OCI-LY1 (cell line): ENCODE measurements around the gene MAMDC2.

Experiments used
- H2AFZ ChIP-seq: fragments of 200-600 bp; sonication (generic), shearing (Covaris generic); 2 replicates; pipeline ENCODE4 v1.6.0; 2014; ENCODE audit warnings: antibody characterized with exemption, mild to moderate bottlenecking, low read length
- H3F3A ChIP-seq: fragments of 200-600 bp; sonication (generic), shearing (Covaris generic); 2 replicates; pipeline ENCODE4 v1.6.0; 2014; ENCODE audit warnings: mild to moderate bottlenecking, antibody characterized with exemption, low read length, moderate library complexity; ENCODE audit not compliant: insufficient read depth
- H3K27ac ChIP-seq: fragments of 200-600 bp; sonication (generic); 2 replicates; pipeline ENCODE4 v1.5.1; 2014; ENCODE audit warnings: low read length, mixed run types, mild to moderate bottlenecking, low read depth; ENCODE audit not compliant: poor library complexity, severe bottlenecking
- H3K27me3 ChIP-seq: fragments of 200-600 bp; sonication (generic); 2 replicates; pipeline ENCODE4 v1.6.0; 2014; ENCODE audit warnings: antibody characterized with exemption, mild to moderate bottlenecking, low read length, moderate library complexity; ENCODE audit not compliant: insufficient read depth
- H3K36me3 ChIP-seq: fragments of 200-600 bp; sonication (generic); 2 replicates; pipeline ENCODE4 v1.6.1; 2014; ENCODE audit warnings: mild to moderate bottlenecking, antibody characterized with exemption, low read length, moderate library complexity, mixed read lengths; ENCODE audit not compliant: insufficient read depth
- H3K4me1 ChIP-seq: fragments of 200-600 bp; sonication (generic); 2 replicates; pipeline ENCODE4 v1.5.1; 2014; ENCODE audit warnings: mild to moderate bottlenecking, low read length, moderate library complexity; ENCODE audit not compliant: insufficient read depth, severe bottlenecking
- H3K4me2 ChIP-seq: fragments of 200-600 bp; sonication (generic), shearing (Covaris generic); 2 replicates; pipeline ENCODE4 v1.6.1; 2014; ENCODE audit warnings: low read length
- H3K4me3 ChIP-seq: fragments of 200-600 bp; sonication (generic); 2 replicates; pipeline ENCODE4 v1.5.1; 2014; ENCODE audit warnings: low read length, low read depth, mild to moderate bottlenecking, mixed read lengths; ENCODE audit not compliant: poor library complexity, severe bottlenecking
- H3K79me2 ChIP-seq: fragments of 200-600 bp; shearing (Covaris generic); 2 replicates; pipeline ENCODE4 v1.6.1; 2016; ENCODE audit warnings: mixed run types, low read length, mixed read lengths; ENCODE audit not compliant: insufficient read depth
- H3K9ac ChIP-seq: fragments of 200-600 bp; sonication (generic), shearing (Covaris generic); 2 replicates; pipeline ENCODE4 v1.6.1; 2014; ENCODE audit warnings: mild to moderate bottlenecking, low read length, mixed read lengths
- H3K9me2 ChIP-seq: fragments of 200-600 bp; sonication (generic), shearing (Covaris generic); 2 replicates; pipeline ENCODE4 v1.6.1; 2014; ENCODE audit warnings: low read depth, mild to moderate bottlenecking, low read length, mixed read lengths
- H3K9me3 ChIP-seq: fragments of 200-600 bp; shearing (Covaris generic); 2 replicates; pipeline ENCODE4 v1.6.1; 2014; ENCODE audit warnings: low read length, mixed read lengths
- H4K20me1 ChIP-seq: fragments of 200-600 bp; sonication (generic), shearing (Covaris generic); 2 replicates; pipeline ENCODE4 v1.6.0; 2016; ENCODE audit warnings: mild to moderate bottlenecking, low read length; ENCODE audit not compliant: insufficient read depth
- EZH2 ChIP-seq: fragments of 200-600 bp; sonication (generic), shearing (Covaris generic); IDR thresholded peaks from 2 replicates; pipeline ENCODE4 v1.8.0; 2017; ENCODE audit warnings: borderline replicate concordance, mixed run types, mild to moderate bottlenecking, antibody characterized with exemption, low read length, moderate library complexity, mixed read lengths
- TF ChIP-seq, protein P1 (sequence below): fragments of 200-600 bp; sonication (generic), shearing (Covaris generic); IDR thresholded peaks from 2 replicates; pipeline ENCODE4 v1.5.1; 2017; ENCODE audit warnings: mild to moderate bottlenecking, antibody characterized with exemption, low read length, moderate library complexity, mixed read lengths

Gene MAMDC2

GRCh38 chr9:70066874-70067273 lies 23.2 kb downstream of the MAMDC2 start:
- TF ChIP-seq, protein P1, sequence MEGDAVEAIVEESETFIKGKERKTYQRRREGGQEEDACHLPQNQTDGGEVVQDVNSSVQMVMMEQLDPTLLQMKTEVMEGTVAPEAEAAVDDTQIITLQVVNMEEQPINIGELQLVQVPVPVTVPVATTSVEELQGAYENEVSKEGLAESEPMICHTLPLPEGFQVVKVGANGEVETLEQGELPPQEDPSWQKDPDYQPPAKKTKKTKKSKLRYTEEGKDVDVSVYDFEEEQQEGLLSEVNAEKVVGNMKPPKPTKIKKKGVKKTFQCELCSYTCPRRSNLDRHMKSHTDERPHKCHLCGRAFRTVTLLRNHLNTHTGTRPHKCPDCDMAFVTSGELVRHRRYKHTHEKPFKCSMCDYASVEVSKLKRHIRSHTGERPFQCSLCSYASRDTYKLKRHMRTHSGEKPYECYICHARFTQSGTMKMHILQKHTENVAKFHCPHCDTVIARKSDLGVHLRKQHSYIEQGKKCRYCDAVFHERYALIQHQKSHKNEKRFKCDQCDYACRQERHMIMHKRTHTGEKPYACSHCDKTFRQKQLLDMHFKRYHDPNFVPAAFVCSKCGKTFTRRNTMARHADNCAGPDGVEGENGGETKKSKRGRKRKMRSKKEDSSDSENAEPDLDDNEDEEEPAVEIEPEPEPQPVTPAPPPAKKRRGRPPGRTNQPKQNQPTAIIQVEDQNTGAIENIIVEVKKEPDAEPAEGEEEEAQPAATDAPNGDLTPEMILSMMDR: no peak
- no peak for TF ChIP-seq EZH2
- H4K20me1 ChIP-seq: no peaks in the 10 kb centered on the region
- H3F3A ChIP-seq: no peaks in the 10 kb centered on the region
- H3K9me2 ChIP-seq: no peaks in the 10 kb centered on the region
- H3K79me2 ChIP-seq: no peaks in the 10 kb centered on the region
- no peak overlapping the region for H3K4me2 ChIP-seq
- no peak overlapping the region for H3K27ac ChIP-seq
- H3K9me3 ChIP-seq: no peaks in the 10 kb centered on the region
- no peak overlapping the region for H3K9ac ChIP-seq
- no peak overlapping the region for H2AFZ ChIP-seq
- no peaks in the 10 kb centered on the region for H3K27me3 ChIP-seq
- H3K36me3 ChIP-seq: no peaks in the 10 kb centered on the region
- H3K4me1 ChIP-seq: no peaks in the 10 kb centered on the region
- H3K4me3 ChIP-seq: no peak overlapping the region

DNA sequence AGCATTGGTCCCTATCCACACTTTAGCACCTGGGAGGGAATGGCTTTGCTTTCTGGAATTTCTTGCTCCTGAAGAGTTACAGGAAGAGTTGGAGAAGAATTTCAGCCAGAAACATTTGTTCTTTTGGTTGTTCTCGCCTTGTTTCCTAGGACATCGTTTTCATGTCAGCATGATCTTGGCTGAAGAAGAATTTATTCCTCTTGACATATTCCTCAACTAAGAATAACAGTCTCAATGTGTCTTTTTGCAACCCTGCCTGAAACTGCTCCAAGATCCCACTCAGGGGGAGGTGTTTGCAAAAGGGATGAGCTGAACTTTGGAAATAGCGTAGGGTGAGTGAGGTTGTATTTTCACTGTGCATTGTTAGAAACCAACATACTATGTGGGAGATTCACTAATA lies 26.1 kb downstream of the MAMDC2 start:
- no peak overlapping the region for H3K27ac ChIP-seq
- H3K4me1 ChIP-seq: no peaks in the 10 kb centered on the region
- no peaks in the 10 kb centered on the region for H3K36me3 ChIP-seq
- H3K4me2 ChIP-seq: no peak overlapping the region
- H4K20me1 ChIP-seq: no peaks in the 10 kb centered on the region
- no peaks in the 10 kb centered on the region for H3F3A ChIP-seq
- H3K9ac ChIP-seq: no peak overlapping the region
- no peaks in the 10 kb centered on the region for H3K27me3 ChIP-seq
- no peaks in the 10 kb centered on the region for H3K79me2 ChIP-seq
- TF ChIP-seq, protein P1: no peak
- no peak for TF ChIP-seq EZH2
- no peaks in the 10 kb centered on the region for H3K9me3 ChIP-seq
- no peak overlapping the region for H3K4me3 ChIP-seq
- H2AFZ ChIP-seq: no peak overlapping the region
- no peaks in the 10 kb centered on the region for H3K9me2 ChIP-seq

- Histone ChIP-seq H3K4me3 (no peak overlapping the region), H3K9me2 (no peaks in the 10 kb centered on the region), H3F3A (no peaks in the 10 kb centered on the region), H3K27ac (no peak overlapping the region), H3K27me3 (no peaks in the 10 kb centered on the region), H3K9ac (no peak overlapping the region), H3K79me2 (no peaks in the 10 kb centered on the region), H3K9me3 (no peaks in the 10 kb centered on the region), H3K36me3 (no peaks in the 10 kb centered on the region), H3K4me2 (no peak overlapping the region), H3K4me1 (no peaks in the 10 kb centered on the region), H2AFZ (no peak overlapping the region), H4K20me1 (no peaks in the 10 kb centered on the region)
- TF ChIP-seq, protein P1: no peak
- TF ChIP-seq EZH2: no peak
These were observed 29.5 kb downstream of the MAMDC2 start for GRCh38 chr9:70073193-70073592.
